Muscle of arm (tissue), 12 donors: ENCODE measurements around the gene UFSP1. TPM values are rescaled to one million over a fixed set of nuclear protein-coding genes. Genes with fewer than 3 reads are reported as not detected.
"Not testable (repeated sequence)": the region's sequence is repeated elsewhere in the genome, so short reads cannot be mapped to it uniquely, and the experiment has no call there.

Source experiments
- DNase-seq: peaks from one replicate; pipeline ENCODE4 v3.0.0-alpha.2; 2013
- polyA plus RNA-seq, 12 donors: library from polyadenylated mRNA; unstranded; fragments of 120-200 nt; gene quantifications; one replicate each; pipeline ENCODE4 v1.2.1, GENCODE V29; 2013; ENCODE audit not compliant: insufficient read length in 12 of 12

UFSP1 gene
- polyA plus RNA-seq, 12 donors, result 1.4 to 3.4 (median 2.0) TPM; not detected in 2

GRCh38 chr7:100861616-100861985 is 27.9 kb downstream of the UFSP1 start:
- no peak for DNase-seq

GRCh38 chr7:100860702-100861615 is 28.6 kb downstream of the UFSP1 start:
- no peak for DNase-seq

- no peak for DNase-seq
These were observed 29.7 kb downstream of the UFSP1 start for GRCh38 chr7:100859856-100860255.

- no peak for DNase-seq
These were observed 32.6 kb downstream of the UFSP1 start for GRCh38 chr7:100856871-100857282.

GRCh38 chr7:100855515-100855914 is 34.0 kb downstream of the UFSP1 start:
- DNase-seq, result no peak

- not testable (repeated sequence) for DNase-seq
These were observed 34.6 kb downstream of the UFSP1 start for GRCh38 chr7:100854899-100855298.

GRCh38 chr7:100854146-100854895 is 35.2 kb downstream of the UFSP1 start:
- no peak for DNase-seq

- DNase-seq, result peak; percentile 92
These were observed 37.3 kb downstream of the UFSP1 start, which contains the start of gene SLC12A9 for GRCh38 chr7:100852048-100852872. Gene SLC12A9 (plus strand): TSS chr7:100852713. CDS start chr7:100854198, 1,485 bp downstream.

GRCh38 chr7:100847360-100847759 is 42.2 kb downstream of the UFSP1 start:
- no peak for DNase-seq

- no peak for DNase-seq
These were observed 48.9 kb downstream of the UFSP1 start for GRCh38 chr7:100840470-100841100.

GRCh38 chr7:100839361-100839760 is 50.2 kb downstream of the UFSP1 start:
- no peak for DNase-seq

Other genes with a start within 250 kb of the UFSP1 start
- gene TFR2, start 248.2 kb downstream of the UFSP1 start, polyA plus RNA-seq, result 1 to 10 TPM in 3 of 12 donors, under 1 TPM in 7, not detected in 2; 0.23 to 2.3 (median 0.72) TPM
- under 1 TPM in 3 of 12 donors, not detected in 9; 0.21 to 0.30 (median 0.28) TPM for gene ACTL6B, start 233.3 kb downstream of the UFSP1 start, polyA plus RNA-seq
- 100 to 1,000 TPM in 11 of 12 donors, not detected in 1; 110 to 178 (median 137) TPM for gene GNB2, start 216.0 kb downstream of the UFSP1 start, polyA plus RNA-seq
- 100 to 1,000 TPM in 1 of 12 donors, 10 to 100 TPM in 11; 18.8 to 473 (median 27.5) TPM for gene GIGYF1, start 195.5 kb downstream of the UFSP1 start, polyA plus RNA-seq
- gene POP7, start 183.6 kb downstream of the UFSP1 start, polyA plus RNA-seq, result 10 to 100 TPM in 11 of 12 donors, not detected in 1; 15.5 to 27.0 (median 18.3) TPM
- gene EPO, start 169.2 kb downstream of the UFSP1 start, polyA plus RNA-seq, result under 1 TPM in 3 of 12 donors, not detected in 9; 0.13 to 0.28 (median 0.21) TPM
- under 1 TPM in 1 of 12 donors, not detected in 11; 0.03 TPM for gene ZAN, start 156.1 kb downstream of the UFSP1 start, polyA plus RNA-seq
- gene EPHB4, start 62.2 kb downstream of the UFSP1 start, polyA plus RNA-seq, result 10 to 100 TPM in 11 of 12 donors, not detected in 1; 31.1 to 74.0 (median 46.4) TPM
- 10 to 100 TPM in 11 of 12 donors, not detected in 1; 11.7 to 38.3 (median 16.3) TPM for gene SLC12A9, start 37.0 kb downstream of the UFSP1 start, polyA plus RNA-seq
- gene TRIP6, start 22.3 kb downstream of the UFSP1 start, polyA plus RNA-seq, result 10 to 100 TPM in 11 of 12 donors, not detected in 1; 26.9 to 72.6 (median 38.8) TPM
- 100 to 1,000 TPM in 5 of 12 donors, 10 to 100 TPM in 6, not detected in 1; 72.6 to 153 (median 96.4) TPM for gene SRRT, start 14.6 kb downstream of the UFSP1 start, polyA plus RNA-seq
- 100 to 1,000 TPM in 2 of 12 donors, 10 to 100 TPM in 9, not detected in 1; 18.9 to 126 (median 70.5) TPM for gene ACHE, start 6.2 kb upstream of the UFSP1 start, polyA plus RNA-seq
- gene MUC3A, start 59.8 kb upstream of the UFSP1 start, polyA plus RNA-seq, result 10 to 100 TPM in 1 of 12 donors, under 1 TPM in 10, not detected in 1; 0.07 to 21.8 (median 0.25) TPM
- 10 to 100 TPM in 1 of 12 donors, 1 to 10 TPM in 4, under 1 TPM in 5, not detected in 2; 0.22 to 17.3 (median 0.81) TPM for gene MUC12, start 79.8 kb upstream of the UFSP1 start, polyA plus RNA-seq
- 10 to 100 TPM in 1 of 12 donors, under 1 TPM in 1, not detected in 10; 0.19 to 13.8 TPM for gene MUC17, start 130.4 kb upstream of the UFSP1 start, polyA plus RNA-seq
- gene TRIM56, start 195.8 kb upstream of the UFSP1 start, polyA plus RNA-seq, result 10 to 100 TPM in 4 of 12 donors, 1 to 10 TPM in 7, not detected in 1; 7.0 to 18.5 (median 8.9) TPM
- gene SERPINE1, start 237.4 kb upstream of the UFSP1 start, polyA plus RNA-seq, result 1 to 10 TPM in 11 of 12 donors, not detected in 1; 1.7 to 10.0 (median 3.0) TPM